Stimulated activated CD4-positive, alpha-beta T cell treated with anti-CD3 and anti-CD28 coated beads, Interleukin-12 subunit alpha, Interleukin-12 subunit beta, amount 100 ng/mL, for 24 hours (primary cell): ENCODE measurements around the gene PACRG.

Experiments
- DNase-seq, 2 experiments: peaks; one replicate each; pipeline ENCODE4 v3.0.0-alpha.2; 2020; ENCODE audit warnings: low read depth in 2 of 2

The PACRG gene

GRCh38 chr6:163241683-163242082 lies 513.9 kb downstream of the PACRG start:
- DNase-seq = no peak

GRCh38 chr6:163243083-163243482 lies 515.3 kb downstream of the PACRG start:
- DNase-seq = no peak

- no peak for DNase-seq
Observed at GRCh38 chr6:163243692-163244589, 516.2 kb downstream of the PACRG start.

GRCh38 chr6:163248051-163248450 lies 520.3 kb downstream of the PACRG start:
- no peak for DNase-seq

GRCh38 chr6:163249651-163250101 lies 521.9 kb downstream of the PACRG start:
- DNase-seq = no peak

GRCh38 chr6:163250116-163250515 lies 522.3 kb downstream of the PACRG start:
- no peak for DNase-seq

GRCh38 chr6:163252061-163252591 lies 524.4 kb downstream of the PACRG start:
- no peak for DNase-seq

GRCh38 chr6:163253556-163254213 lies 525.9 kb downstream of the PACRG start:
- DNase-seq = no peak

GRCh38 chr6:163254341-163254835 lies 526.6 kb downstream of the PACRG start:
- DNase-seq = no peak

GRCh38 chr6:163255265-163255664 lies 527.5 kb downstream of the PACRG start:
- no peak for DNase-seq

- no peak for DNase-seq
Observed at GRCh38 chr6:163259689-163260088, 531.9 kb downstream of the PACRG start.

GRCh38 chr6:163260111-163260895 lies 532.5 kb downstream of the PACRG start:
- DNase-seq = no peak

- no peak for DNase-seq
Observed at GRCh38 chr6:163260911-163261310, 533.1 kb downstream of the PACRG start.

- no peak for DNase-seq
Observed at GRCh38 chr6:163261361-163261760, 533.6 kb downstream of the PACRG start.

GRCh38 chr6:163262080-163262479 lies 534.3 kb downstream of the PACRG start:
- DNase-seq = no peak

- DNase-seq = no peak
Observed at GRCh38 chr6:163263196-163263595, 535.4 kb downstream of the PACRG start.

- DNase-seq = no peak
Observed at GRCh38 chr6:163263998-163264661, 536.4 kb downstream of the PACRG start.

GRCh38 chr6:163264662-163265035 lies 536.9 kb downstream of the PACRG start:
- no peak for DNase-seq

- DNase-seq = no peak
Observed at GRCh38 chr6:163281634-163282033, 553.9 kb downstream of the PACRG start.

- no peak for DNase-seq
Observed at GRCh38 chr6:163282672-163283071, 554.9 kb downstream of the PACRG start.

- DNase-seq = no peak
Observed at GRCh38 chr6:163284151-163284550, 556.4 kb downstream of the PACRG start.
